ENCODE measurements around the gene PIEZO1.
"Not testable (repeated sequence)": the region's sequence is repeated elsewhere in the genome, so short reads cannot be mapped to it uniquely, and the experiment has no call there.

Gene PIEZO1

GRCh38 chr16:88785106-88785924 is at the start of gene PIEZO1:
Gene PIEZO1, minus strand, starts transcription at chr16:88785220. Its CDS starts 256 bp downstream, at chr16:88784964.
- no peak for DNase-seq

GRCh38 chr16:88834670-88835069 is 49.6 kb upstream of the PIEZO1 start:
- DNase-seq: no peak

- no peak for DNase-seq
Measured at GRCh38 chr16:88833086-88833485, 48.1 kb upstream of the PIEZO1 start.

- no peak for DNase-seq
Measured at GRCh38 chr16:88831838-88832237, 46.8 kb upstream of the PIEZO1 start.

GRCh38 chr16:88830783-88831182 is 45.8 kb upstream of the PIEZO1 start:
- DNase-seq: no peak

GRCh38 chr16:88830258-88830657 is 45.2 kb upstream of the PIEZO1 start:
- DNase-seq: no peak

GRCh38 chr16:88828711-88829110 is 43.7 kb upstream of the PIEZO1 start:
- no peak for DNase-seq

- DNase-seq: no peak
Measured at GRCh38 chr16:88827727-88828126, 42.7 kb upstream of the PIEZO1 start.

GRCh38 chr16:88826070-88826840 is 41.2 kb upstream of the PIEZO1 start:
- DNase-seq: no peak

GRCh38 chr16:88825146-88825545 is 40.1 kb upstream of the PIEZO1 start:
- DNase-seq: no peak

- no peak for DNase-seq
Measured at GRCh38 chr16:88824256-88825077, 39.4 kb upstream of the PIEZO1 start.

GRCh38 chr16:88823646-88824045 is 38.6 kb upstream of the PIEZO1 start:
- not testable (repeated sequence) for DNase-seq

GRCh38 chr16:88822281-88823040 is 37.4 kb upstream of the PIEZO1 start:
- no peak for DNase-seq

GRCh38 chr16:88821168-88821850 is 36.3 kb upstream of the PIEZO1 start:
- no peak for DNase-seq

GRCh38 chr16:88820385-88821025 is 35.5 kb upstream of the PIEZO1 start:
- DNase-seq: no peak

GRCh38 chr16:88819126-88819525 is 34.1 kb upstream of the PIEZO1 start:
- DNase-seq: no peak

- DNase-seq: no peak
Measured at GRCh38 chr16:88818575-88818874, 33.5 kb upstream of the PIEZO1 start.

- DNase-seq: no peak
Measured at GRCh38 chr16:88817785-88818574, 33.0 kb upstream of the PIEZO1 start.

- DNase-seq: no peak
Measured at GRCh38 chr16:88816736-88817535, 31.9 kb upstream of the PIEZO1 start.

Measured in NCI-H1417 treated with DMSO at 0.1 percent for 48 hours (cell line).